Choroid plexus epithelial cell (primary cell): ENCODE data around the gene DCK.

Source experiments
- DNase-seq: peaks from one replicate; pipeline ENCODE4 v3.0.0-alpha.2; 2010; ENCODE audit warnings: low read depth
- H3K4me3 ChIP-seq: 2 replicates; pipeline ENCODE4 v1.5.1; 2011; ENCODE audit warnings: low read depth, mild to moderate bottlenecking, control low read depth, low read length, moderate library complexity
- CTCF ChIP-seq: conservative IDR thresholded peaks from 2 replicates; pipeline ENCODE4 v1.5.1; 2011; ENCODE audit warnings: low read depth, mild to moderate bottlenecking, control low read depth, inconsistent platforms, low read length, moderate library complexity

Gene DCK

GRCh38 chr4:71074452-71075299 lies 81.2 kb downstream of the DCK start:
- no peak overlapping the region for H3K4me3 ChIP-seq
- no peak for TF ChIP-seq CTCF
- peak; percentile 17 for DNase-seq
